HepG2 (cell line): Measurements from ENCODE around the gene KCNK7.

ENCODE experiments used
- ETS1 ChIP-seq: sonication (generic); formaldehyde crosslinking; IDR thresholded peaks from 2 replicates; pipeline ENCODE4 v1.4.0; 2020; ENCODE audit warnings: missing genetic modification reagents
- FOXP4 ChIP-seq: sonication (generic); formaldehyde crosslinking; IDR thresholded peaks from 2 replicates; pipeline ENCODE4 v1.4.0; 2020; ENCODE audit warnings: missing genetic modification reagents
- ZNF446 ChIP-seq: sonication (generic); formaldehyde crosslinking; IDR thresholded peaks from 2 replicates; pipeline ENCODE4 v1.5.0; 2020; ENCODE audit warnings: mild to moderate bottlenecking, missing genetic modification reagents

GRCh38 chr11:65634109-65634436 lies 38.5 kb upstream of the KCNK7 start:
- TF ChIP-seq ZNF446 (no peak), ETS1 (CRISPR knock-in tag) (no peak), FOXP4 (CRISPR knock-in tag) (no peak)
